Caki2 (cell line): ENCODE results near the gene XPOT. TPM values are rescaled to one million over a fixed set of nuclear protein-coding genes. Genes with fewer than 3 reads are reported as not detected.

Experiments
- DNase-seq: peaks from one replicate; pipeline ENCODE4 v3.0.0-alpha.2; 2015; ENCODE audit warnings: low read depth
- in situ Hi-C: cut with HindIII; loops from 2 replicates; pipeline ENCODE4 v1.10.0; 2016; ENCODE audit warnings: low sequenced_read_pairs, low pct_unique_long_range_greater_than_20kb, mixed read lengths
- total RNA-seq: library from RNA; depleted of rRNA; stranded (reverse); fragments of >200 nt; shearing (Covaris generic); gene quantifications from 2 replicates; pipeline ENCODE4 v1.2.3, GENCODE V29; 2014; ENCODE audit warnings: low replicate concordance

Gene XPOT
- total RNA-seq, 1 experiment from 2014 or later, result 68.5 TPM

DNA sequence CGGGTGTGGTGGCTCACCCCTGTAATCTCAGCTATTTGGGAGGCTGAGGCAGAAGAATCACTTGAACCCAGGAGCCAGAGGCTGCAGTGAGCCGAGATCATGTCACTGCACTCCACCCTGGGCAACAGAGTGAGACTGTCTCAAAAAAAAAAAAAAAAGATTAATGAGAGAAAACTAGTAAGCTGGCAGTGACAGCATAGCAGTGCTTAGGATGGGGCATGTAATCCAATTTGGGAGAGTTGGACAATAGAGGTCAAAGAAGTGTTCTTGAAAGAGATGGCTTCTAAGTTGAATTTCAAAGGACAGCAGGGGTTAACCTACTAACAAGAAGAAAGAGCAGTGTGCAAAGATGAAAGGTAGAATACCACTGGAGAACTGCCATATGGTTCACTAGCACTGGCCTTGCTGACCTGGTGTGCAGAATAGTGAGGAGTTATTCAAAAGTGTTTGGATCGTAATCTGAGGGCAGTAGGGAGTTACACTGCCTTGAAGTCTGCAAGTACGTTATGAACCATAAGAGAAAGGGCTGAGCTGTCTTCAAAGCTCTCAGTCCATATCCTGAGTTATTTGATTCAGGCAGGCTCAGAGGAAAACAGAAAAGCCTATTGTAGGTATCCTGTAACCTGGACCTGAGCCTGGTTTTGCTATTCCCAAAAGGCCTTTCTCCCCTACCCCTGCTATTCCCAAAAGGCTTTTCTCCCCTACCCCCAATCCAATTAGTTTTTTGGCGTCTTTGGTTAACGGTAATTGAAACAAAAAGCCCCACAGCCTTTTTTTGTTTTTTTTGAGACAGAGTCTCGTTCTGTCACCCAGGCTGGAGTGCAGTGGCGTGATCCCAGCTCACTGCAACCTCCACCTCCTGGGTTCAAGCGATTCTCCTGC lies 3.4 kb downstream of the XPOT start:
- no peak for DNase-seq
- in situ Hi-C loops, result loop anchor here (5.0 kb wide), 1 partner anchor 35 kb away; no protein-coding TSS in a partner anchor

DNA sequence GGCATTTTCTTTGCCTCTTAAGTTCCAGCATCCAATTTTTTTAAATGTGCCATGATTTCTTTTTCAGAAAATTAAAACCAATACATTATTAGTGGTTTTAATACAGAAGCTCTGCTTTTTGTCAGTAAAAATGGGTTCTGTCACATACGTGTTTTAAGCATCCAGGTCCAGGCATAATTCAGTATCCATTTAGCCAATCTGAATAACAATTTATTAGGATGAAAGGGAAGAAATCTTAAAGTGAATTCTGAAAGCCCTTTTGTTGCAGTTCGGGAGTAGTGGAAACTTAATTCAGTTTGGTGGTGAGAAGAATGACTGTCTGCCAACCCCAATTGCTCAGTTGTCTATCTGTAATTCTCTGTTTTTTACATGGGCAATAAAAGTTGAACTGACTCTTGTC lies 7.2 kb downstream of the XPOT start:
- DNase-seq, result no peak

DNA sequence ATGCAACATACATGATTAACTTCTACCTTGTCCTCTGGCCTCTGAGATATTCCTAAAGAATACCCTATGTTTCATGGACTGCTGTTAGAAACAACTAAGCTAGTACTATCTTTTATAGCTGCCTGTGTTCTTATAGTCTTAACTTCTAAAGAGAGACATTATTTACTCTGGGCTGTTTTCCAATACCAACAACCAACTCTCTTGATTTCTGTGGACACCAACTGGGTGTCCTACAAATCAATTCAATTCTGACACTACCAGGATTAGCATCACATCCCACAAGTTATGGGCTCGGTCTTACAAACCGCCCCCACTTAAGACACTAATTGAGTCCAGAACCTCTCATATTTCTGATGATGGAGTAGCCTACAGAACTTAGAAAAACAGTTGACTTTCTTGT lies 8.3 kb downstream of the XPOT start:
- in situ Hi-C loops, result no loop called here
- no peak for DNase-seq

More for the DNA sequence above, 7.2 kb downstream of the XPOT start:
- in situ Hi-C loops, result no loop called here

DNA sequence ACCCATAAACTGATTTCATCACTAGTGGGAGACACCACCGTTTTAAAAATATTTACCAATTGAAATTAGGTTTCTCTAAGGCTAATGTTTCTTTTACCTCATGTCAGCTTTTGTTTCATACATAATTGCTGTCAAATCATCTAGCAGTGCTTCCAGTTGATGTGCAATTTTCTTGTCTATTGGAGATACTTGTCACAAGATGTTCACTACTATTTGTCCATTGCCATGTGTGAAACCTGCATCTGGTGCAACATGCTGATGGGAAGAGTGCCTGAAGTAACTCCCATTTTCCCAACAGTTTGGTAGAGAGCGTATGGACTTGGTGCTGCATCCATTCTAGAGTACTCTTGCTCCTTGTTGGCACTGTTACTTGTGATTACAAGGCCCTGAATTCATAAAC lies 9.7 kb downstream of the XPOT start:
- DNase-seq, result no peak
- in situ Hi-C loops, result no loop called here

DNA sequence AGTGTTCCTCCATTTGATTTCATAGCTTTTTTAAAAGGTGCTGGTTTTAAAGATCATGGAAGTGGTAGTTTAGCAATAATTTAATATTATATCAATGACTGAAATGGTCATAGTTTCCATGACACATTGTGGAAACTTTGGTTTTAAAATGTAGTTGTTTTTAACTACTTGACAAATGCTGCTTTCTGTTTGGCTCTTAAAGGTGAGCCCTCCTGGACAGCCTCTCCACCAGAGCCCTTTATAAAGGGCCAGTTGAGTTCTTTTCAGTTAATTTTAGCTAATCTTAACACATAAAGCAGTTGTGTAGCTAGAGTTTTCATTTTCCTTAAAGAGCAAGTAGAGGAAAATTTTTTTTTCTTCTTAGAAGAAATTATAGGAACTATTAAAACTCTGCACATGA lies 14.0 kb downstream of the XPOT start:
- in situ Hi-C loops, result no loop called here
- no peak for DNase-seq

DNA sequence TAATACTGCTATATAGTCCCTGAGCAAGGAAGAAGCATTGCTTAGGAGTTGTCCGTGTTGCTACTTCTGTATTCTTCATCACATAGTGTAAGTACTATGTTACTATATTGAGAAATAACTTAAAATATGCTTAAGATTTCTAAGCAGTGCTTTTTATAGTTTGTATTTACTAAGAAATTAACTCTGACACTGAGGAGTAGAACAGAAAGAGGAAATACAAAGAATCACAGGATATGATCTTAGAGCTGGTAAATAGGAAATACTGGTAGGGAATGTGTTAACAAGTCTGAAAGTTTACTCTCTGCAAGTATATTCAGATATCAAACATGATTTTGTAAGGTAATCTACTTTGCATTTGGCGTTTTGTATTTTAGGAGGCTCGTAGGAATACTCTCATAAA lies 15.5 kb downstream of the XPOT start:
- in situ Hi-C loops, result no loop called here
- no peak for DNase-seq

DNA sequence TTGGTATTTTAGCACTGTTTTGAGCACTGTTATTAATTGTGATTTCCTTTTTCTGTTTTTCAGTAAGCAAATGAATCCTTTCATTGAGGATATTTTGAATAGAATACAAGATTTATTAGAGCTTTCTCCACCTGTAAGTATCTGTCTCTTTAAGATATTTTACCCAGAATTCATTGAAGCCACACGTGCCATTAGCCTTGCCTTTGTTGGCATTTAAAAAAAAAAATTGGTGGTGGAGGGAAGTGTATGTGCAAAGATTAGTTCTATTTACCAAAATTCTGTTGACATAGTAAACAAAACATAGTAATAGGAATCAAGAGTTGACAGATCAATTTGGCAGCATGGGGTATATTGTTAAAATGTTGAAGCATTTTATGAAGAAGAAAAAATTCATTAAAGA lies 23.8 kb downstream of the XPOT start:
- in situ Hi-C loops, result no loop called here
- DNase-seq, result no peak

DNA sequence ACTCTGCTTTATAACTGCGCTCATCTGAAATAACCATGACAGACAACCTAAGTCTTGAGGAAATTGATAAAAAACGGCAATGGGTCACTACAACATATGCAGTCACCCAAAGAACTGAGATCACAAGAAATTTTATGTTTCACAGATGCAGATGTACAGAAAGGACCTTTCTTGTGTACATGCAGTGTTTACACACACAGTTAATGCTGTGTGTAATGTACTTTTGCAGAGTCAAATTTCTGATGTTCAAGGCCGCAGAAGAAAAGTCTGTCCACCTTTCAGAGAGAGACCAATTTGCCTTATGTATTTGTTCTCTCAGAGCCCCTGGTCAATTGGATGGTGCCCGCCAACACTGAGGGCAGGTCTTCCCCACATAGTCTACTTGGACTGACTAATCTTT lies 24.8 kb downstream of the XPOT start:
- in situ Hi-C loops, result no loop called here
- no peak for DNase-seq

DNA sequence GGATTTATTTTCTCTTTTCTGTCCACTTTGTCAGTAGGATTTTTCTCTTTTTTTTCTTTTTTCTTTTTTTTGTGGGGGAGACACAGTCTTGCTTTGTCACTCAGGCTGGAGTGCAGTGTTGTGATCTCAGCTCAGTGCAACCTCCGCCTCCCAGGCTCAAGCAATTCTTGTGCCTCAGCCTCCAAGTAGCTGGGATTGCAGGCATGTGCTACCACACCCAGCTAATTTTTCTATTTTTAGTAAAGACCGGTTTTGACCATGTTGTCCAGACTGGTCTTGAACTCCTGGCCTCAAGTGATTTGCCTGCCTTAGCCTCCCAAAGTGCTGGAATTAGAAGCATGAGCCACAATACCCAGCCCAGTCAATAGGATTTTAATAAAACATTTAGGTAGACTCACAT lies 26.7 kb downstream of the XPOT start:
- in situ Hi-C loops, result no loop called here

DNA sequence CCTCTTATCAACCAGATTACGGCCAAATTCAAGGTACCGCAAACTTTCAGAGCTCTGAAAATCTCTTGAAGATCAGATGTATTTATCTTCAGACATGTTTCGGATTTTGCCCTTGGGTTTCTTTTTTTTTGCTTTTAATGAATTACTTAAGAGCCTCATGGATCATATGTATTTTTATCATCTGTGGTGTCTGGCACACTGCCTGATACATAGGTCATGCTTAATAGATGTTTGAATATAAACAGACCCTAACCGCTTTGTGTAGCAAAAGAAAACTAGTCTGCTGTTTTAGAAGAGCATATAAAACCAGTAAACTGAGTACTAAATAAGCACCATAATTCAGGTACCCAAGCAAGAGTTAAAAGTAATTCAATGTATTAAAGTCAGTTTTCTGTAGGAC lies 27.6 kb downstream of the XPOT start:
- in situ Hi-C loops, result no loop called here
- no peak for DNase-seq

More for the DNA sequence above, 26.7 kb downstream of the XPOT start:
- DNase-seq, result no peak

DNA sequence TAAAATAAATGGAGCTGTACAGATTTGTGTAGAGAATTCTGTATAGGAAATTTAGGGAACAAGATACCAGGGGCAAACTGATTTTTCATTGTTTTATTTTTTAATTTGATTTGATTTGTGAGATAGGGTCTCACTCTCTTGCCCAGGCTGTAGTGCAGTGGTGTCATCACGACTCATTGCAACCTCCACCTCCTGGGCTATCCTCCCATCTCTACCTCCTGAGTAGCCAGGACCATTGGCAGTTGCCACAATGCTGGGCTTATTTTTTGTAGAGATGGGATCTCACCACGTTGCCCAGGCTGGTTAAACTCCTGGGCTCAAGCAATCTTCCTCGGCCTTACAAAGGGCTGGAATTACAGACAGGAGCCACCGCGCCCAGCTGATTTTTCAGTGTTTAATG lies 29.7 kb downstream of the XPOT start:
- DNase-seq, result no peak
- in situ Hi-C loops, result no loop called here

DNA sequence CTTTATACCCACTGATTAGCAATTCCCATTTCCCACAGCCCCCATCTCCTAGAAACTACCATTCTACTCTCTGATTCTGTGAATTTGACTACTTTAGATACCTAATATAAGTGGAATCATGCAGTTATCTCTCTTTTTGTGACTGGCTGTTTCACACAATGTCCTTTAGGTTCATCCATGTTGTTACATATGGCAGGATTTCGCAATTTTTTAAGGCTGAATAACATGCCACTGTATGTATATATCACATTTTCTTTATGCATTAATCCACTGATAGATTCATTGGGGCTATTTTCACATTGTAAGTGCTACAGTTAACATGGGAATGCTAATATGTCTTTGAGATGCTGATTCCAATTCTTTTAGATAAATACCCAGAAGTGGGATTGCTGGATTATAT lies 35.9 kb downstream of the XPOT start:
- in situ Hi-C loops, result loop anchor here (5.0 kb wide), 1 partner anchor 33 kb away; no protein-coding TSS in a partner anchor
- DNase-seq, result no peak

DNA sequence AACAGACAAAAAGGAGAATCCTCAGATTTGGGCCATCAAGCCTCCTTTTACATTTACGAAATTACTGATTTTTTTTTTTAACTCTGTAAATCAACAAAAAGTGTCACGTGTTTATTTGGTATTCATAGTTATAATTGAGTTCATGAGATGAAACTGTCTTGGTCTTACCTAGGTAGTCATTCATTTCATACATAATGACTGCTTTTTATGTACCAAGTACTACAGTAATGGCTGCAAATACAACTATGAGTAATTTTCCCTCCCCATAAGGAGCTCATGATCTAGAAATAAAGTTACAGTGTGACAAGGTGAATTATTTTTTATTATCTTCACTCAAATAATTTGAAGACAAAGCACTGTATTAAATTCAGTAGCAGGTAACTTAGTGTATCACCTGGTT lies 41.3 kb downstream of the XPOT start:
- in situ Hi-C loops, result no loop called here
- DNase-seq, result no peak

DNA sequence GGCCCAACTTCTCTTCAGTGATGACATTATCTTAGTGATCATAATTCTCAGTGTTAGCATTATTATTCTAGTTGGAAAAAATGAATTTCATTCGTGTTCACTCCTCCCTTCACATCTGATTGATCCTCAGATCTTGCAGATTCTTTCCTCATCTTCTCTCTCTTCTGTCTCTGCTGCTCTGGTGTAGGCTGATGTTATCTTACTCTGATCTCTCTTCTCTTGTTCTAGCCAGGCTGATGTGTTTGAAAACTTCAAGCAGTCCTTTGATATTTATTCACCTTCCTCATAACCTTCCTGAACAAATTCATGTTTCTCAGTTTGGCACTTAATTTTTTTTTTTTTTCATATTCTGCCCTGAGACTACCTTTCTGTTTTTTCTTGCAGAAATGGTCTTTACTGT lies 42.1 kb downstream of the XPOT start:
- DNase-seq, result no peak
- in situ Hi-C loops, result no loop called here

DNA sequence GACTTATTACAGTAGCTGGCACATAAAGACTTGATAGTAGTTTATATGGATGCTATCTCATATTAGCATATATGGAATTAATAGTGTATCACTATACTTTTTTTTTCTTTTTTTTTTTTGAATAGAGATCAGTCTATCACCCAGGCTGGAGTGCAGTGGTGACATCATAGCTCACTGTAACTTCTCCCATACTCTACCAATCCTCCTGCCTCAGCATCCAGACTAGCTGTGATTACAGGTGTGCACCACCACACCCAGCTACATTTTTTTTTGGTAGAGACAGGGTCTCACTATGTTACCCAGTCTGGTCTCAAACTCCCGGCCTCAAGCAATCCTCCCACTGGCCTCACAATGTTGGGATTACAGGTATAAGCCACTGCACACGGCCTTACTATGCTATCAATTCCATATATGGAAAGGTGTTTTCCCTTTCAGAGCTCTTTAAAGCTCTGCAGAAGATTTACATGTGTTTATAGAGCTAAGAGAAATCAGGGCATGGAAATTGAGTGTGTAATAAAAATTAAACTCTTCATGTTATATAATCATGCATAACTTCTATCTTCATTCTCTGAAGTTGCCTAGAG lies 46.0 kb downstream of the XPOT start:
- in situ Hi-C loops, result no loop called here
- peak; percentile 15 for DNase-seq

DNA sequence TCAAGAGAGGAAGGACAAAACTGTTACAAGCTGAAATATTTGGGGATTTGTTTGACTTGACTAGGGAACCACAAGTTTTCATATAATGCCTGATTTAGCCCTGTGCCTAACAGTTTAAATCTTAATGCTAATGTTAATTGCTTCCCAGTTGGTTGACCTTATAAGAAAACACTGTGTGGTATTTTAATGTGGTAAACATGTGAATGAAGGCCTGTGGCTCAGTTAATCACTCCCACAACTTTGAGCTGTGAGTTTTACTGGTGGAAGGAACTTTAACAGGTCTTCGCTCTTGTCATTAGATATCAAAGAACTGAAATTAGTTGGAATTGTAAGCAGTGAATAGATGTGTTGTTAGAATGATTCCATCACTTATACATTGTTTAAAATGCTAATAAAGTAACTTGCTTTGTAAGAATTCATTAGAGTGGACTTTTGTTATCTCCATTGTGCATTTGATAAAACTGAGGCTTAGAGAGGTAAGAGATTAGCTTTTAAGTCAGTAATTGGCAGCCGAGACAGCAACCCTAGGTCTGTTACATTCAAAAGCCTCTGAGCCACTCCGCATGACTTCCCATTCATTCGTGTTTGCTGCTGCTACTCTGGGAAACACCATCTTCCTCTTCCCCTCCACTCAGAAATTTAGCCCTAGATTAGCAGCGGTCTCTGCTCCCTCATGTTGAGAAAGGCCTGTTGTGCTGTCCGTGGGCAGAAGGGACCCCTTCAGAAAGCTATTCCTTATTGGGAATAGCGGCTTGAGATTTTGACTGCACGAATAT lies 46.7 kb downstream of the XPOT start:
- DNase-seq, result peak; percentile 46
- in situ Hi-C loops, result no loop called here

DNA sequence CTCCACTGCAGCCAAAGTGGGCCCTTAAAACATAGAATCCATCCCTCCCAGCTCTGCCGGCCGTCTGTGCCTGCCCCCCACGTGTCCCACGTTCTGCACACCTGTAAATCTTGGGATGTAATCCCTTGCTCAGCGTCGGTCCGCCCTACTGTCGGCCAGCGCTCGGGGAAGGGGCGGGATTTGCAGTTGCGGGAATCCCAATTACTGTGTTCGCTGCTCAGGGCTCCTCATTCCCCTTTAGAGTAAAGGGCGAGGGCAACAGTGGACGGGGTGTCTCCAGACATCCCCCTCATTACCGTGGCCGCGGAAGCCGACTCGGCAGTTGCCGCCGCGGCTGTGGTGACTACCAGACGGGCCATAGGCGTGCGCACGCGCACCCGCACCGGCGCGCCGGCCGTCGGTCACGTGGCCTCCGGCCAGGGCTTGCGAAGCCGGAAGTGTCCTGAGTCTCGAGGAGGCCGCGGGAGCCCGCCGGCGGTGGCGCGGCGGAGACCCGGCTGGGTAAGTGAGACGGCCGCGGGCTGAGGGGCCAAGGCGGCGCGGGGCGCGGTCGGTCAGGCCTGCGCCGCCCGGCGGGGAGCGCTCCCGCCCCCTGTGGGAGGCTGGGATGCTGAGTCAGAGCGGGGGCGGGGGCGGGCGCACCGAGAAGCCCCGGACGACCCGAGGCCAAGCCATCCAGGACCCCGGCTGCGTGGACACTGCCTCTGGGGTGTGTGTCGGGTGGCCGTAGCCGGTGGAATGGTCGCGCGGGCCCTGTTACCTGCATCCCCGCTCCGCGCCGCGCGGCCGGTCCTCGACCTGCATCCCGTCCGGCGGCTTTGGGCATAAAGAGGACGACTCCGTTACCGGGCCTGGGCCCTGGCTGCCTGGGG lies 47.7 kb downstream of the XPOT start, which contains the start of gene TBK1:
TSS of gene TBK1 (plus strand) at position 434 of the 872 bp plus-strand sequence. CDS start 3,751 bp downstream, outside the sequence.
- DNase-seq, result peak; percentile 95
- in situ Hi-C loops, result no loop called here
